Sigmoid colon (tissue), 4 donors: Measurements from ENCODE around the gene CRTAC1.

Experiments
- POLR2AphosphoS5 ChIP-seq, 4 donors: sonication (generic); formaldehyde crosslinking; IDR thresholded peaks; one replicate each; pipeline ENCODE4 v1.6.1; 2017; ENCODE audit warnings: antibody characterized with exemption in 4 of 4
- TF ChIP-seq, protein P1 (sequence below), 4 experiments: fragments of 450-650 bp in 3 of 4; fragments of 200-600 bp in 1 of 4; IDR thresholded peaks; one replicate each; pipeline ENCODE4 v1.5.1; 2016 to 2019; ENCODE audit warnings: antibody characterized with exemption in 4 of 4, mild to moderate bottlenecking in 3 of 4, moderate library complexity in 2 of 4

GRCh38 chr10:98028168-98028770 lies 2.2 kb downstream of the CRTAC1 start:
- TF ChIP-seq, protein P1, sequence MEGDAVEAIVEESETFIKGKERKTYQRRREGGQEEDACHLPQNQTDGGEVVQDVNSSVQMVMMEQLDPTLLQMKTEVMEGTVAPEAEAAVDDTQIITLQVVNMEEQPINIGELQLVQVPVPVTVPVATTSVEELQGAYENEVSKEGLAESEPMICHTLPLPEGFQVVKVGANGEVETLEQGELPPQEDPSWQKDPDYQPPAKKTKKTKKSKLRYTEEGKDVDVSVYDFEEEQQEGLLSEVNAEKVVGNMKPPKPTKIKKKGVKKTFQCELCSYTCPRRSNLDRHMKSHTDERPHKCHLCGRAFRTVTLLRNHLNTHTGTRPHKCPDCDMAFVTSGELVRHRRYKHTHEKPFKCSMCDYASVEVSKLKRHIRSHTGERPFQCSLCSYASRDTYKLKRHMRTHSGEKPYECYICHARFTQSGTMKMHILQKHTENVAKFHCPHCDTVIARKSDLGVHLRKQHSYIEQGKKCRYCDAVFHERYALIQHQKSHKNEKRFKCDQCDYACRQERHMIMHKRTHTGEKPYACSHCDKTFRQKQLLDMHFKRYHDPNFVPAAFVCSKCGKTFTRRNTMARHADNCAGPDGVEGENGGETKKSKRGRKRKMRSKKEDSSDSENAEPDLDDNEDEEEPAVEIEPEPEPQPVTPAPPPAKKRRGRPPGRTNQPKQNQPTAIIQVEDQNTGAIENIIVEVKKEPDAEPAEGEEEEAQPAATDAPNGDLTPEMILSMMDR (IDR thresholded peaks at IDR 0.05) = peak in 3 of 4 experiments; percentile 23 to 58 (median 29)
- TF ChIP-seq POLR2AphosphoS5 (IDR thresholded peaks at IDR 0.05) = no peak
